ENCODE results near the gene OPRD1.

The OPRD1 gene

GRCh38 chr1:28807046-28807445 is 4.9 kb upstream of the OPRD1 start:
- ATAC-seq, result no peak

GRCh38 chr1:28807986-28808385 is 4.0 kb upstream of the OPRD1 start:
- ATAC-seq, result no peak
- TF ChIP-seq POU6F1 (CRISPR knock-in tag; IDR thresholded peaks at IDR 0.05; ENCODE audit: borderline replicate concordance, low read depth) (no peak), ZFP3 (CRISPR knock-in tag; IDR thresholded peaks at IDR 0.05) (no peak), CSRNP3 (CRISPR knock-in tag; IDR thresholded peaks at IDR 0.05) (no peak), PATZ1 (CRISPR knock-in tag; IDR thresholded peaks at IDR 0.05; ENCODE audit: borderline replicate concordance) (no peak), ISL1 (CRISPR knock-in tag; IDR thresholded peaks at IDR 0.05) (no peak), ZNF70 (CRISPR knock-in tag; IDR thresholded peaks at IDR 0.05) (no peak), ZNF565 (CRISPR knock-in tag; conservative IDR thresholded peaks at IDR 0.05; ENCODE audit: low read depth) (no peak), BACH2 (CRISPR knock-in tag; IDR thresholded peaks at IDR 0.05; ENCODE audit: borderline replicate concordance) (no peak), CSDC2 (CRISPR knock-in tag; IDR thresholded peaks at IDR 0.05) (no peak), TSHZ2 (CRISPR knock-in tag; IDR thresholded peaks at IDR 0.05) (no peak), GLIS3 (CRISPR knock-in tag; IDR thresholded peaks at IDR 0.05) (no peak), PPARA (CRISPR knock-in tag; IDR thresholded peaks at IDR 0.05; ENCODE audit: borderline replicate concordance) (no peak), ZNF8 (CRISPR knock-in tag; IDR thresholded peaks at IDR 0.05) (no peak), TOX (CRISPR knock-in tag; IDR thresholded peaks at IDR 0.05; ENCODE audit: borderline replicate concordance) (no peak), RARB (CRISPR knock-in tag; IDR thresholded peaks at IDR 0.05) (no peak), ARNTL (CRISPR knock-in tag; IDR thresholded peaks at IDR 0.05; ENCODE audit: borderline replicate concordance, low read depth) (no peak), ESRRG (CRISPR knock-in tag; IDR thresholded peaks at IDR 0.05) (no peak), ZFP30 (CRISPR knock-in tag; IDR thresholded peaks at IDR 0.05) (no peak), CREB5 (CRISPR knock-in tag; IDR thresholded peaks at IDR 0.05; ENCODE audit: low read depth) (no peak)

More at GRCh38 chr1:28807046-28807445, 4.9 kb upstream of the OPRD1 start:
- TF ChIP-seq ZNF70 (CRISPR knock-in tag; IDR thresholded peaks at IDR 0.05) (no peak), TOX (CRISPR knock-in tag; IDR thresholded peaks at IDR 0.05; ENCODE audit: borderline replicate concordance) (no peak), ESRRG (CRISPR knock-in tag; IDR thresholded peaks at IDR 0.05) (no peak), ARNTL (CRISPR knock-in tag; IDR thresholded peaks at IDR 0.05; ENCODE audit: borderline replicate concordance, low read depth) (no peak), SNAI2 (CRISPR knock-in tag; IDR thresholded peaks at IDR 0.05) (no peak), RARB (CRISPR knock-in tag; IDR thresholded peaks at IDR 0.05) (no peak), POU6F1 (CRISPR knock-in tag; IDR thresholded peaks at IDR 0.05; ENCODE audit: borderline replicate concordance, low read depth) (no peak), ZFP3 (CRISPR knock-in tag; IDR thresholded peaks at IDR 0.05) (no peak), CSRNP3 (CRISPR knock-in tag; IDR thresholded peaks at IDR 0.05) (no peak), ISL1 (CRISPR knock-in tag; IDR thresholded peaks at IDR 0.05) (no peak), PPARA (CRISPR knock-in tag; IDR thresholded peaks at IDR 0.05; ENCODE audit: borderline replicate concordance) (no peak), ZFP30 (CRISPR knock-in tag; IDR thresholded peaks at IDR 0.05) (no peak), BACH2 (CRISPR knock-in tag; IDR thresholded peaks at IDR 0.05; ENCODE audit: borderline replicate concordance) (no peak)

Measured in SK-N-SH treated with all-trans-retinoic acid at 6 μM for 48 hours (cell line).